ENCODE measurements around the gene MYDGF. TPM values are rescaled to one million over a fixed set of nuclear protein-coding genes. Genes with fewer than 3 reads are reported as not detected.

Gene MYDGF
- total RNA-seq, 3 donors from 2014 or later = 50.2 to 85.9 (median 54.8) TPM

GRCh38 chr19:4622695-4623421 is 47.3 kb downstream of the MYDGF start:
- intact Hi-C loops (cut with DNase I, micrococcal nuclease) = no loop called here
- H3K36me3 ChIP-seq (ENCODE audit: low read depth) = no peaks in the 10 kb centered on the region
- no peaks in the 10 kb centered on the region for H3K4me1 ChIP-seq (ENCODE audit: low read depth)
- no peak for DNase-seq
- no peak overlapping the region for H3K4me3 ChIP-seq
- TF ChIP-seq CTCF (IDR thresholded peaks at IDR 0.05) = no peak
- peak; percentile 35 for ATAC-seq
- no peaks in the 10 kb centered on the region for H3K9me3 ChIP-seq

- no peaks in the 10 kb centered on the region for H3K36me3 ChIP-seq (ENCODE audit: low read depth)
- H3K9me3 ChIP-seq = no peaks in the 10 kb centered on the region
- H3K4me3 ChIP-seq = no peak overlapping the region
- ATAC-seq (no peak), DNase-seq (no peak)
- intact Hi-C loops (cut with DNase I, micrococcal nuclease) = no loop called here
- no peaks in the 10 kb centered on the region for H3K4me1 ChIP-seq (ENCODE audit: low read depth)
- no peak for TF ChIP-seq CTCF (IDR thresholded peaks at IDR 0.05)
Observed at GRCh38 chr19:4620675-4621074, 49.5 kb downstream of the MYDGF start.

- intact Hi-C loops (cut with DNase I, micrococcal nuclease) = no loop called here
- Histone ChIP-seq H3K9me3 (no peaks in the 10 kb centered on the region), H3K4me3 (no peak overlapping the region), H3K36me3 (ENCODE audit: low read depth) (no peaks in the 10 kb centered on the region), H3K4me1 (ENCODE audit: low read depth) (no peaks in the 10 kb centered on the region)
- TF ChIP-seq CTCF (IDR thresholded peaks at IDR 0.05) = no peak
- DNase-seq (no peak), ATAC-seq (no peak)
Observed at GRCh38 chr19:4619668-4620294, 50.4 kb downstream of the MYDGF start.

GRCh38 chr19:4618019-4618418 is 52.1 kb downstream of the MYDGF start:
- Histone ChIP-seq H3K4me3 (no peak overlapping the region), H3K9me3 (no peaks in the 10 kb centered on the region), H3K36me3 (ENCODE audit: low read depth) (no peaks in the 10 kb centered on the region), H3K4me1 (ENCODE audit: low read depth) (no peaks in the 10 kb centered on the region)
- no peak for TF ChIP-seq CTCF (IDR thresholded peaks at IDR 0.05)
- DNase-seq (no peak), ATAC-seq (no peak)
- intact Hi-C loops (cut with DNase I, micrococcal nuclease) = no loop called here

- H3K4me3 ChIP-seq = no peak overlapping the region
- no peak for TF ChIP-seq CTCF (IDR thresholded peaks at IDR 0.05)
- ATAC-seq = no peak
- DNase-seq = no peak
- H3K36me3 ChIP-seq (ENCODE audit: low read depth) = no peaks in the 10 kb centered on the region
- no peaks in the 10 kb centered on the region for H3K9me3 ChIP-seq
- intact Hi-C loops (cut with DNase I, micrococcal nuclease) = no loop called here
- no peaks in the 10 kb centered on the region for H3K4me1 ChIP-seq (ENCODE audit: low read depth)
Observed at GRCh38 chr19:4613254-4613751, 56.8 kb downstream of the MYDGF start.
